ENCODE data around the gene MYH10.

The MYH10 gene

DNA sequence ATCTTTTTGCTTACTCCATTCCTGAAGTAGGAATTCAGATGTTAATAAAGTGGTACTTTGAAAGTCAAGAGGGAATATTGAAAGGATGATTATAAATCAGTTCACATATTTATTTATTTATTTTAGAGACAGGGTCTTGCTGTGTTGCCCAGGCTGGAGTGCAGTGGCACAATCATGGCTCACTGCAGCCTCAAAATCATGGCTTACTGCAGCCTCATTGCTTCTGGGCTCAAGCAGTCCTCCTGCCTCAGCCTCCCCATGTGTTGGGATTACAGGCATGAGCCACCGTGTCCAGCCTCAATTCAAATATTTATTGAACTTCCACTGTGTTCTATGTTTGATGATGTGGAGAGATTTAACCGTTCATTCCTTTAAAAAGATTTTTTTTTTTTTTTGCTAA is 188.2 kb downstream of the MYH10 start:
- no peak overlapping the region for H3K9ac ChIP-seq (ENCODE audit: low read depth, low read length, poor library complexity)
- no CpG with 5 or more reads among the region's 2 CpGs for WGBS, 2 donors (ENCODE audit: extremely low coverage in 2 of 2, insufficient read length in 2 of 2, insufficient replicate concordance in 1 of 2)
- H4K91ac ChIP-seq (ENCODE audit: low read depth, low read length, poor library complexity) = no peak overlapping the region
- no peak overlapping the region for H2BK15ac ChIP-seq (ENCODE audit: low read length)
- no peak overlapping the region for H2AFZ ChIP-seq (ENCODE audit: low read length)
- no peak overlapping the region for H2BK120ac ChIP-seq (ENCODE audit: low read depth, low read length)
- DNase-seq (ENCODE audit: low spot score) = no peak
- H2BK12ac ChIP-seq (ENCODE audit: low read length) = no peak overlapping the region
- H2BK5ac ChIP-seq (ENCODE audit: low read length) = no peak overlapping the region
- H3K14ac ChIP-seq (ENCODE audit: low read length) = no peak overlapping the region
- no peak overlapping the region for H3K4me2 ChIP-seq (ENCODE audit: insufficient read depth, low read length, poor library complexity, severe bottlenecking)
- H3K79me1 ChIP-seq (ENCODE audit: low read depth, low read length) = peaks cover 4% of the 10 kb centered on the region
- peaks cover 8 to 41% of the 10 kb centered on the region in 2 donors for H3K36me3 ChIP-seq (replicated peaks in 1 of 2; ENCODE audit: control insufficient read depth in 2 of 2, insufficient read depth in 2 of 2, low read length in 2 of 2)
- no peak overlapping the region for H3K23ac ChIP-seq (ENCODE audit: low read depth, low read length, poor library complexity)
- H3K4me3 ChIP-seq (ENCODE audit: low read length in 2 of 2) = no peak overlapping the region
- H3K27ac ChIP-seq (replicated peaks; ENCODE audit: low read length) = no peak overlapping the region
- no peaks in the 10 kb centered on the region for H3K27me3 ChIP-seq (ENCODE audit: control insufficient read depth in 3 of 3, insufficient read depth in 3 of 3, low read depth in 1 of 3, low read length in 3 of 3)
- H4K8ac ChIP-seq (ENCODE audit: low read depth, low read length) = no peak overlapping the region
- H2AK5ac ChIP-seq (ENCODE audit: low read depth, low read length) = no peak overlapping the region
- no peak overlapping the region for H3K18ac ChIP-seq (ENCODE audit: low read length)
- H3K4ac ChIP-seq (ENCODE audit: low read length) = no peak overlapping the region
- no peaks in the 10 kb centered on the region for H3K9me3 ChIP-seq (replicated peaks in 1 of 2; ENCODE audit: control insufficient read depth in 2 of 2, insufficient read depth in 1 of 2, low read depth in 1 of 2, low read length in 2 of 2)
- H3K4me1 ChIP-seq (ENCODE audit: control insufficient read depth in 2 of 2, insufficient read depth in 1 of 2, low read depth in 1 of 2, low read length in 2 of 2) = peaks cover 4 to 25% of the 10 kb centered on the region in 2 donors

DNA sequence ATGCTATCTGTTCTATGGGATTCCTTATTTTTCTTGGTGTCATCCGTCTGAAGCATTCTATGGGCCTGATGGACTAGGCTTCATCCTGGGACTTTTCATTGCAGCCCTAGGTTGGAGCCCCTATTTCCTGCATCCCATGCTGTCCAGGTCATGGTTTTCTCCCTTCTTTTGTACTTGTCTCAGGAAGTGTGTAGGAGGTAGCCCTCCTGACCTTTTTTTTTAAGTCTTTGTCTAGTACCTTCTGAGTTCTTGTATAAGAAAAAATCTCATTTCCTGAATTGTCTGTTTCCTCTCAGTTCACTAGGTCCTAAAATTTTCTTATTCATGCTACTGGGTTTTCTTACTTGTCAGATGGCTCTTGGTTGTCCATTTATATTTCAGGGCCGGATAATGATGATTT is 188.8 kb downstream of the MYH10 start:
- no peak overlapping the region for H2BK120ac ChIP-seq (ENCODE audit: low read depth, low read length)
- H3K9ac ChIP-seq (ENCODE audit: low read depth, low read length, poor library complexity) = no peak overlapping the region
- no peak overlapping the region for H2AK5ac ChIP-seq (ENCODE audit: low read depth, low read length)
- no peak overlapping the region for H3K4me3 ChIP-seq (ENCODE audit: low read length in 2 of 2)
- H3K27ac ChIP-seq (replicated peaks; ENCODE audit: low read length) = no peak overlapping the region
- H3K36me3 ChIP-seq (replicated peaks in 1 of 2; ENCODE audit: control insufficient read depth in 2 of 2, insufficient read depth in 2 of 2, low read length in 2 of 2) = peaks cover 7 to 36% of the 10 kb centered on the region in 2 donors
- H3K18ac ChIP-seq (ENCODE audit: low read length) = no peak overlapping the region
- no peak overlapping the region for H2BK15ac ChIP-seq (ENCODE audit: low read length)
- H4K91ac ChIP-seq (ENCODE audit: low read depth, low read length, poor library complexity) = no peak overlapping the region
- no peak overlapping the region for H2AFZ ChIP-seq (ENCODE audit: low read length)
- H2BK5ac ChIP-seq (ENCODE audit: low read length) = no peak overlapping the region
- no peak overlapping the region for H4K8ac ChIP-seq (ENCODE audit: low read depth, low read length)
- H3K27me3 ChIP-seq (ENCODE audit: control insufficient read depth in 3 of 3, insufficient read depth in 3 of 3, low read depth in 1 of 3, low read length in 3 of 3) = no peaks in the 10 kb centered on the region
- no peak overlapping the region for H3K23ac ChIP-seq (ENCODE audit: low read depth, low read length, poor library complexity)
- no peak for DNase-seq (ENCODE audit: low spot score)
- no peak overlapping the region for H2BK12ac ChIP-seq (ENCODE audit: low read length)
- H3K4ac ChIP-seq (ENCODE audit: low read length) = no peak overlapping the region
- no peak overlapping the region for H3K14ac ChIP-seq (ENCODE audit: low read length)
- no CpG with 5 or more reads among the region's 2 CpGs for WGBS, 2 donors (ENCODE audit: extremely low coverage in 2 of 2, insufficient read length in 2 of 2, insufficient replicate concordance in 1 of 2)
- H3K9me3 ChIP-seq (replicated peaks in 1 of 2; ENCODE audit: control insufficient read depth in 2 of 2, insufficient read depth in 1 of 2, low read depth in 1 of 2, low read length in 2 of 2) = no peaks in the 10 kb centered on the region
- no peak overlapping the region for H3K4me2 ChIP-seq (ENCODE audit: insufficient read depth, low read length, poor library complexity, severe bottlenecking)
- H3K79me1 ChIP-seq (ENCODE audit: low read depth, low read length) = peaks cover 5% of the 10 kb centered on the region
- peaks cover 5 to 25% of the 10 kb centered on the region in 2 donors for H3K4me1 ChIP-seq (ENCODE audit: control insufficient read depth in 2 of 2, insufficient read depth in 1 of 2, low read depth in 1 of 2, low read length in 2 of 2)

DNA sequence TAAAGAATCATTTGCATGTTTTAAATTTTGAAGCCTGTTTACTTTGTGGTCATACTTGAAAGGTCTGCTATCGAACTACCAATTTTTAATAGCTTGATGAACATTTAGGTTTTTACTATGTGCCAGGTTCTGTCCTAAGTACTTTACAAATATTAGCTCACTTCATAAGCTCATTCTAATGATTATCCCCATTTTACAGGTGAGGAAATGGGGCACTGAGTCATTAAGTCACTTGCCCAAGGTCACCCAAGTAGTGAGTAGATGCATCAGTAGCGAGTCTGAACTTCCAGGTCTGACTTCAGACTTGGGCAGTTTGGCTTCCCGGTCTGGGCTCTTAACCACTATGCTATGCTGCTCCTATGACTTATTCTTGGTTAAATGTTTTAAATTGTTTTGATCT is 190.8 kb downstream of the MYH10 start:
- WGBS, 2 donors (ENCODE audit: extremely low coverage in 2 of 2, insufficient read length in 2 of 2, insufficient replicate concordance in 1 of 2) = no CpG with 5 or more reads among the region's 3 CpGs
- Histone ChIP-seq H2BK12ac (ENCODE audit: low read length) (no peak overlapping the region), H4K91ac (ENCODE audit: low read depth, low read length, poor library complexity) (no peak overlapping the region), H2AK5ac (ENCODE audit: low read depth, low read length) (no peak overlapping the region), H2BK5ac (ENCODE audit: low read length) (no peak overlapping the region), H3K27ac (replicated peaks; ENCODE audit: low read length) (no peak overlapping the region), H3K14ac (ENCODE audit: low read length) (no peak overlapping the region), H3K23ac (ENCODE audit: low read depth, low read length, poor library complexity) (no peak overlapping the region), H3K9me3 (replicated peaks in 1 of 2; ENCODE audit: control insufficient read depth in 2 of 2, insufficient read depth in 1 of 2, low read depth in 1 of 2, low read length in 2 of 2) (no peaks in the 10 kb centered on the region), H4K8ac (ENCODE audit: low read depth, low read length) (no peak overlapping the region), H3K18ac (ENCODE audit: low read length) (no peak overlapping the region), H2BK120ac (ENCODE audit: low read depth, low read length) (no peak overlapping the region), H3K4me1 (ENCODE audit: control insufficient read depth in 2 of 2, insufficient read depth in 1 of 2, low read depth in 1 of 2, low read length in 2 of 2) (peaks cover 5 to 22% of the 10 kb centered on the region in 2 donors), H3K4ac (ENCODE audit: low read length) (no peak overlapping the region), H3K36me3 (replicated peaks in 1 of 2; ENCODE audit: control insufficient read depth in 2 of 2, insufficient read depth in 2 of 2, low read length in 2 of 2) (peaks cover 5 to 16% of the 10 kb centered on the region in 2 donors), H3K4me2 (ENCODE audit: insufficient read depth, low read length, poor library complexity, severe bottlenecking) (no peak overlapping the region), H3K9ac (ENCODE audit: low read depth, low read length, poor library complexity) (no peak overlapping the region), H2AFZ (ENCODE audit: low read length) (no peak overlapping the region), H3K79me1 (ENCODE audit: low read depth, low read length) (peaks cover 8% of the 10 kb centered on the region), H3K27me3 (ENCODE audit: control insufficient read depth in 3 of 3, insufficient read depth in 3 of 3, low read depth in 1 of 3, low read length in 3 of 3) (no peaks in the 10 kb centered on the region), H2BK15ac (ENCODE audit: low read length) (no peak overlapping the region), H3K4me3 (ENCODE audit: low read length in 2 of 2) (no peak overlapping the region)
- no peak for DNase-seq (ENCODE audit: low spot score)

DNA sequence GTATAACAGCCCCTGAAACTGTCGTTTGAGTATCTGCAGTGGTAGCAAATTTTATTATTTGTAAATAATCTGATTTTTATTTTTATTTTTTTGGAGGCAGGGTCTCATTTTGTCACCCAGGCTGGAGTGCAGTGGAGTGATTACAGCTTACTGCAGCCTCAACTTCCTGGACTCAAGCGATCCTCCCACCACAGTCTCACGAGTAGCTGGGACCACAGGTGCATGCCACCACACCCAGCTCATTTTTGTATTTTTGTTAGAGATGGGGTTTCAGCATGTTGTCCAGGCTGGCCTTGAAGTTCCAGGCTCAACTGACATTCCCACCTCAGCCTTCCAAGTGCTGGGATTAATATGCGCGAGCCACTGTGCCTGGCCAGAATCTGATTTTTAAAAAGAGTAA is 192.1 kb downstream of the MYH10 start:
- H2AK5ac ChIP-seq (ENCODE audit: low read depth, low read length) = no peak overlapping the region
- H3K9me3 ChIP-seq (replicated peaks in 1 of 2; ENCODE audit: control insufficient read depth in 2 of 2, insufficient read depth in 1 of 2, low read depth in 1 of 2, low read length in 2 of 2) = no peaks in the 10 kb centered on the region
- H3K4me3 ChIP-seq (ENCODE audit: low read length in 2 of 2) = no peak overlapping the region
- DNase-seq (ENCODE audit: low spot score) = no peak
- H2BK120ac ChIP-seq (ENCODE audit: low read depth, low read length) = no peak overlapping the region
- peaks cover 8% of the 10 kb centered on the region for H3K79me1 ChIP-seq (ENCODE audit: low read depth, low read length)
- no peak overlapping the region for H2BK15ac ChIP-seq (ENCODE audit: low read length)
- no peak overlapping the region for H2BK12ac ChIP-seq (ENCODE audit: low read length)
- no peak overlapping the region for H2AFZ ChIP-seq (ENCODE audit: low read length)
- no peak overlapping the region for H3K23ac ChIP-seq (ENCODE audit: low read depth, low read length, poor library complexity)
- H3K4me1 ChIP-seq (ENCODE audit: control insufficient read depth in 2 of 2, insufficient read depth in 1 of 2, low read depth in 1 of 2, low read length in 2 of 2) = peaks cover 4 to 17% of the 10 kb centered on the region in 2 donors
- H2BK5ac ChIP-seq (ENCODE audit: low read length) = no peak overlapping the region
- no peak overlapping the region for H3K18ac ChIP-seq (ENCODE audit: low read length)
- H3K27me3 ChIP-seq (ENCODE audit: control insufficient read depth in 3 of 3, insufficient read depth in 3 of 3, low read depth in 1 of 3, low read length in 3 of 3) = no peaks in the 10 kb centered on the region
- H3K4me2 ChIP-seq (ENCODE audit: insufficient read depth, low read length, poor library complexity, severe bottlenecking) = no peak overlapping the region
- H4K8ac ChIP-seq (ENCODE audit: low read depth, low read length) = no peak overlapping the region
- H3K14ac ChIP-seq (ENCODE audit: low read length) = no peak overlapping the region
- peaks cover 3 to 11% of the 10 kb centered on the region in 2 donors for H3K36me3 ChIP-seq (replicated peaks in 1 of 2; ENCODE audit: control insufficient read depth in 2 of 2, insufficient read depth in 2 of 2, low read length in 2 of 2)
- no peak overlapping the region for H4K91ac ChIP-seq (ENCODE audit: low read depth, low read length, poor library complexity)
- no peak overlapping the region for H3K27ac ChIP-seq (replicated peaks; ENCODE audit: low read length)
- no peak overlapping the region for H3K4ac ChIP-seq (ENCODE audit: low read length)
- H3K9ac ChIP-seq (ENCODE audit: low read depth, low read length, poor library complexity) = no peak overlapping the region
- WGBS, 2 donors (ENCODE audit: extremely low coverage in 2 of 2, insufficient read length in 2 of 2, insufficient replicate concordance in 1 of 2) = no CpG with 5 or more reads among the region's 5 CpGs
